Mucosa of stomach (tissue), 1 donor: ENCODE measurements around the gene DENND5A.

Experiments
- H3K27me3 ChIP-seq: one replicate; pipeline ENCODE4 v1.7.0; 2013; ENCODE audit warnings: mild to moderate bottlenecking, low read length; ENCODE audit not compliant: control insufficient read depth, insufficient read depth
- H3K36me3 ChIP-seq: one replicate; pipeline ENCODE4 v1.7.0; 2013; ENCODE audit warnings: low read length; ENCODE audit not compliant: control insufficient read depth, insufficient read depth
- H3K4me1 ChIP-seq: one replicate; pipeline ENCODE4 v1.7.0; 2013; ENCODE audit warnings: mild to moderate bottlenecking, low read length; ENCODE audit not compliant: control insufficient read depth, insufficient read depth
- H3K4me3 ChIP-seq: one replicate; pipeline ENCODE4 v1.7.0; 2013; ENCODE audit warnings: low read length
- H3K9ac ChIP-seq: one replicate; pipeline ENCODE4 v1.7.0; 2013; ENCODE audit warnings: mild to moderate bottlenecking, low read length, moderate library complexity
- H3K9me3 ChIP-seq: one replicate; pipeline ENCODE4 v1.7.0; 2013; ENCODE audit warnings: mild to moderate bottlenecking, low read length, moderate library complexity; ENCODE audit not compliant: control insufficient read depth
- donor health status: Pancreatic carcinoma.

The DENND5A gene

GRCh38 chr11:9265211-9266131, at the start of gene DENND5A:
DENND5A (minus strand) TSS chr11:9265350; CDS start chr11:9265069, 281 bp downstream.
- no peaks in the 10 kb centered on the region for H3K36me3 ChIP-seq
- peaks cover 6% of the 10 kb centered on the region for H3K4me1 ChIP-seq
- H3K4me3 ChIP-seq = peak within 1 kb of the TSS; percentile 50
- H3K9ac ChIP-seq = peak within 1 kb of the TSS; percentile 82
- no peaks in the 10 kb centered on the region for H3K9me3 ChIP-seq
- H3K27me3 ChIP-seq = peaks cover 20% of the 10 kb centered on the region

GRCh38 chr11:9314291-9315077, 49.3 kb upstream of the DENND5A start, which contains the start of gene TMEM41B:
TMEM41B (minus strand) TSS chr11:9314593; CDS start chr11:9314441, 152 bp downstream.
- H3K9ac ChIP-seq = peak within 1 kb of the TSS; percentile 96
- no peaks in the 10 kb centered on the region for H3K36me3 ChIP-seq
- H3K27me3 ChIP-seq = no peaks in the 10 kb centered on the region

DNA sequence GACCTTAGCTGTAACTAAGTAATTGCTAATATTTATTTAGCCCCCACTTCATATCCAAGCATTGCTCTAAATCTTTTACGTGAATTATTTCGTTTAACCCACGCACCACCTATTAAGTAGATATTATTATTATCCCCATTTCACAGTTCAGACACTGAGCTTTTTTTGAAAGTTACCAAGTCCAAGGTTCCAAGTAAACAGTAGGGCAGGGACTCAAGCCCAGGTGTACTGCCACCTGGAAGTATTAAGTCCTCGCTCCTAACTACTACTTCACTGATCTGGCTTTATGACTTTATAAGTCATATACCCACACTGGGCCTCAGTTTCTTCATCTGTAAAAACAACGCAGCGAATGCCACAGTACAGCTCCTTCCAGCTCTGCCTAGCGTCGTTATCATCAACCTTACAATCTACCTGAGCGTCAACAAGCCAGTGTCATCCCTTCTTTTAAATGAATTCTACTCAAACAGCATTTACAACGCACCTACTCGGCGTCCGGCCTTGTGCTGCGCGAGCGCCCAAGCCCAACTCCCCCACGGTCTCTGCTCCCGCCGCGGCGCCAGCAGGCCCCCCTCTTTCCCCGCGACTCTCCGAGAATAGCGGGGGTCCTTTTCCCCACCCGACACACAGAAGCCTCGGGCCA, 48.6 kb upstream of the DENND5A start:
- H3K9me3 ChIP-seq = no peaks in the 10 kb centered on the region
- no peaks in the 10 kb centered on the region for H3K36me3 ChIP-seq
- no peaks in the 10 kb centered on the region for H3K27me3 ChIP-seq
- H3K4me1 ChIP-seq = peaks cover 22% of the 10 kb centered on the region
- peak overlapping the region; percentile 96 for H3K9ac ChIP-seq
- H3K4me3 ChIP-seq = peak overlapping the region; percentile 90

More at GRCh38 chr11:9314291-9315077, 49.3 kb upstream of the DENND5A start, which contains the start of gene TMEM41B:
- no peaks in the 10 kb centered on the region for H3K9me3 ChIP-seq
- peak within 1 kb of the TSS; percentile 90 for H3K4me3 ChIP-seq
- H3K4me1 ChIP-seq = peaks cover 24% of the 10 kb centered on the region

DNA sequence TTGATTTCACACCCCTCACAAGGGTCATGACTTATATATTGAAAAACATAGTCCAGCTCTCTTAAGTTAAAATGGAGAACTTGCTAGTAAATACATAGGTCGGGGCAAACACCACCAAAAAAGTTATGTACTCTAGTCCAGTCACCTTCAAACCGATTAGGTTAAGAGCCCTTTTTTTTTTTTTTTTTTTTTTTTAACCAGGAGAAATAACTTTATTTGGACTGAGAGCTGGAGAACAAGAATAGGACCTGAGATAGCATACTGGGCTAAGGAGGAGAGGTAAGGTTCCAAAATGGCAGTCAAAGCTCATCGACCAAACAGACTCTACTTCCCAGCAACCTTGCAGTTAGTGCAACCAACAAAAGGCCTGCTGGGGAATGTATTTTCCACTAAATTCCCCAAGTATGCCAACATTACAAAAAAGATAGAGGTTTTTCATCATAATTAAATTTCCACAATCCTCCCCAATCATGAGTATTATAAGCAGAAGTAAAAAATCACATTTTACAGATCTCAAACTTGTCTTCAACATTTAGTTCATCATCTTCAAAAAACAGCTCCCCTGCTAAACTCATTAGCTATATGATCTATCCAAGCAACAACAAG, 45.4 kb upstream of the DENND5A start:
- Histone ChIP-seq H3K4me3 (no peak overlapping the region), H3K9me3 (no peaks in the 10 kb centered on the region), H3K27me3 (no peaks in the 10 kb centered on the region), H3K36me3 (no peaks in the 10 kb centered on the region), H3K9ac (no peak overlapping the region), H3K4me1 (peaks cover 11% of the 10 kb centered on the region)

GRCh38 chr11:9304178-9304577, 39.0 kb upstream of the DENND5A start:
- Histone ChIP-seq H3K27me3 (no peaks in the 10 kb centered on the region), H3K9ac (no peak overlapping the region), H3K4me3 (no peak overlapping the region), H3K9me3 (no peaks in the 10 kb centered on the region), H3K4me1 (no peaks in the 10 kb centered on the region), H3K36me3 (no peaks in the 10 kb centered on the region)

GRCh38 chr11:9302448-9302847, 37.3 kb upstream of the DENND5A start:
- Histone ChIP-seq H3K4me3 (no peak overlapping the region), H3K27me3 (no peaks in the 10 kb centered on the region), H3K4me1 (no peaks in the 10 kb centered on the region), H3K36me3 (no peaks in the 10 kb centered on the region), H3K9me3 (no peaks in the 10 kb centered on the region), H3K9ac (no peak overlapping the region)

DNA sequence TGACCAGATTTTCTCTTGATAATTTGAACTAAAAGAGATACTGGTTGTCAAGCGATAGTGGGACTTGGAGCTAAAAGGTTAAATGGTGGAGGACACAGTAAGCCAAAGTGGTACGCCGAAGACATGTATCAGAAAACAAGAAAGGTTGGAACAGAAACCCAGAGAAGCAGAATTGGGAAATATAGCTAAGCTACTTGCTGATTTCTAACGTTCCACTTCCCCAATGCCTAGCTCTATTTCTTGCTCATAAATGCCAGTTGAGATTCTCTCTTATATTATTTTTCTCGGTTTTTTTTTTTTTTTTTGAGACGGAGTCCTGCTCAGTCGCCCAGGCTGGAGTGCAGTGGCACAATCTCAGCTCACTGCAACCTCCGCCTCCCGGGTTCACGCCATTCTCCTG, 36.6 kb upstream of the DENND5A start:
- Histone ChIP-seq H3K4me1 (no peaks in the 10 kb centered on the region), H3K27me3 (no peaks in the 10 kb centered on the region), H3K9ac (no peak overlapping the region), H3K4me3 (no peak overlapping the region), H3K36me3 (no peaks in the 10 kb centered on the region), H3K9me3 (no peaks in the 10 kb centered on the region)

DNA sequence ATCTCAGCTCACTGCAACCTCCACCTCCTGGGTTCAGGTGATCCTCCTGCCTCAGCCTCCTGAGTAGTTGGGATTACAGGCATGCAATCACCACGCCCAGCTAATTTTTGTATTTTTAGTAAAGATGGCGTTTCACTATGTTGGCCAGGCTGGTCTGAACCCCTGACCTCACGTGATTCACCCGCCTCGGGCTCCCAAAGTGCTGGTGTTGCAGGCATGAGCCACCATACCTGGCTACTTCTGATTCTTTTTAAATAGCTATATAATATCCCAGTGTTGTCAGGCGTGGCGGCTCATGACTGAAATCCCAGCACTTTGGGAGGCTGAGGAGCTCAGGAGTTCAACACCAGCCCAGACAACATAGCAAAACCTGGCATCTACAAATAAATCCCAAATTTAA, 28.5 kb upstream of the DENND5A start:
- no peaks in the 10 kb centered on the region for H3K36me3 ChIP-seq
- H3K27me3 ChIP-seq = no peaks in the 10 kb centered on the region
- H3K9ac ChIP-seq = no peak overlapping the region
- H3K4me3 ChIP-seq = no peak overlapping the region
- no peaks in the 10 kb centered on the region for H3K9me3 ChIP-seq
- H3K4me1 ChIP-seq = no peaks in the 10 kb centered on the region

DNA sequence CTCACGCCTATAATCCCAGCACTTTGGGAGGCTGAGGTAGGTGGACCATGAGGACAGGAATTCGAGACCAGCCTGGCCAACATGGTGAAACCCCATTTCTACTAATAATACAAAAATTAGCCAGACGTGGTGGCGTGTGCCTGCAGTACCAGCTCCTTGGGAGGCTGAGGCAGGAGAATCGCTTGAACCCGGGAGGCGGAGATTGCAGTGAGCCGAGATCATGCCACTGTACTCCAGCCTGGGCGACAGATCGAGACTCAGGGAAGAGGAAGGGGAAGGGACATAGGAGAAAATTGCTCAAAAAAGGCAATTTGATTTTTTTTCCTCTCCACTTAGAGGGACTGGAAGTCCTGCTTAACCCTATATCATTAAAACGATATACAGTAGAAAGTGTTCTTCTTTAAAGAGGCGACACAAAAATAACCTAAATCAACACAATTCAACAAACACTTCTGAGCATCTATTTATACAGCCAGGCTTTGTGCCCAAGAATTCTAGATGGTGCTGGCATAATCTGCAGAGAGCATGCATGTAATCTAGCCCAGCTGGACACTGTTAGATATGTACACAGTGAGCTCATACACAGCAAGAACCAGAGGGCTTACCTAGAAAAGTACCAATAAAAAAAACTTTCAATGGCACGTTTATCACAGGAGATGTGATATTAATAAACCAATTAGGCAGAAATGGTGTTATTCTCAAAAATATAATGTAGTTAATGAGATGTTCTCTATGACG, 20.9 kb upstream of the DENND5A start:
- no peaks in the 10 kb centered on the region for H3K27me3 ChIP-seq
- H3K4me1 ChIP-seq = no peaks in the 10 kb centered on the region
- H3K9ac ChIP-seq = no peak overlapping the region
- H3K9me3 ChIP-seq = no peaks in the 10 kb centered on the region
- H3K36me3 ChIP-seq = no peaks in the 10 kb centered on the region
- no peak overlapping the region for H3K4me3 ChIP-seq

DNA sequence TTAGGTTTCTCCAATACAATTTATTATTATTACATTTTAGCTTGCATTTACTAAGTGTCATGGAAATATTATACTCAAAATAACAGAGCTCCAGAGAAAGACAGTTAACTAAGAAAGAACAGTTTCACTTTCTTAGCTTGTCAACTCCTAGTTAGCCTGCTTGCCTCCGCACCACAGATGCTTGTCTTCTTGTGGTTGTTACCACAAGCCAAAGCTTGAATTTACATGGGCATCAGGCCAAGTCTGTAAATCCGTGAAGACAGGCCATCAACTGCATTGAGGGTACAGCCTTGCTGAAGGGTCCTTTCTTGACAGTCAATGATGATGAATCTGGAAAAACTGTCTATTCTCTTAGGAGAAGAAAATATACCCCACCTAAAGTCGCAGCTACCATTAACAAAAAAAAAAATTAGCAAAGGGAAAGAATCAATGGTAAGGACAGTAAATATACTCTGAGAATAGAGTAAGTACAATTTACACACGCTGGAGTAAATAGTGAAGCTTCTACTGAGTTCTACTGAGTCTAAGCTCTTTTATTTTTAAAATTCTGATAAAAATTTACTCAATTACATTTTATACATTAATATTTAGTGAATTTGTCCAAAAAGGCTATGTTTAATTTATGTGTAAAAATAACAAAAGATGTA, 15.6 kb upstream of the DENND5A start:
- Histone ChIP-seq H3K4me1 (peaks cover 8% of the 10 kb centered on the region), H3K36me3 (no peaks in the 10 kb centered on the region), H3K9me3 (no peaks in the 10 kb centered on the region), H3K9ac (no peak overlapping the region), H3K27me3 (no peaks in the 10 kb centered on the region), H3K4me3 (no peak overlapping the region)

GRCh38 chr11:9277176-9277575, 12.0 kb upstream of the DENND5A start:
- Histone ChIP-seq H3K4me3 (no peak overlapping the region), H3K27me3 (no peaks in the 10 kb centered on the region), H3K9me3 (no peaks in the 10 kb centered on the region), H3K36me3 (no peaks in the 10 kb centered on the region), H3K4me1 (peaks cover 11% of the 10 kb centered on the region), H3K9ac (no peak overlapping the region)
